AG10803 (cell line): Measurements from ENCODE around the gene TNS1.
A peak's percentile ranks its signal among the peaks of the same experiment; 100 is the strongest.

ENCODE experiments used
- DNase-seq: peaks from one replicate; pipeline ENCODE4 v3.0.0; 2010; ENCODE audit warnings: low read depth
- H3K4me3 ChIP-seq: 2 replicates; pipeline ENCODE4 v1.5.1; 2011; ENCODE audit warnings: mild to moderate bottlenecking, low read length, control low read depth
- TF ChIP-seq, protein P1 (sequence below): conservative IDR thresholded peaks from 2 replicates; pipeline ENCODE4 v1.5.1; 2011; ENCODE audit warnings: mild to moderate bottlenecking, low read length, control low read depth, inconsistent platforms

The TNS1 gene

GRCh38 chr2:217947383-217948350, 55.1 kb downstream of the TNS1 start:
- H3K4me3 ChIP-seq: no peak overlapping the region
- TF ChIP-seq, protein P1, sequence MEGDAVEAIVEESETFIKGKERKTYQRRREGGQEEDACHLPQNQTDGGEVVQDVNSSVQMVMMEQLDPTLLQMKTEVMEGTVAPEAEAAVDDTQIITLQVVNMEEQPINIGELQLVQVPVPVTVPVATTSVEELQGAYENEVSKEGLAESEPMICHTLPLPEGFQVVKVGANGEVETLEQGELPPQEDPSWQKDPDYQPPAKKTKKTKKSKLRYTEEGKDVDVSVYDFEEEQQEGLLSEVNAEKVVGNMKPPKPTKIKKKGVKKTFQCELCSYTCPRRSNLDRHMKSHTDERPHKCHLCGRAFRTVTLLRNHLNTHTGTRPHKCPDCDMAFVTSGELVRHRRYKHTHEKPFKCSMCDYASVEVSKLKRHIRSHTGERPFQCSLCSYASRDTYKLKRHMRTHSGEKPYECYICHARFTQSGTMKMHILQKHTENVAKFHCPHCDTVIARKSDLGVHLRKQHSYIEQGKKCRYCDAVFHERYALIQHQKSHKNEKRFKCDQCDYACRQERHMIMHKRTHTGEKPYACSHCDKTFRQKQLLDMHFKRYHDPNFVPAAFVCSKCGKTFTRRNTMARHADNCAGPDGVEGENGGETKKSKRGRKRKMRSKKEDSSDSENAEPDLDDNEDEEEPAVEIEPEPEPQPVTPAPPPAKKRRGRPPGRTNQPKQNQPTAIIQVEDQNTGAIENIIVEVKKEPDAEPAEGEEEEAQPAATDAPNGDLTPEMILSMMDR: no peak
- DNase-seq: no peak

DNA sequence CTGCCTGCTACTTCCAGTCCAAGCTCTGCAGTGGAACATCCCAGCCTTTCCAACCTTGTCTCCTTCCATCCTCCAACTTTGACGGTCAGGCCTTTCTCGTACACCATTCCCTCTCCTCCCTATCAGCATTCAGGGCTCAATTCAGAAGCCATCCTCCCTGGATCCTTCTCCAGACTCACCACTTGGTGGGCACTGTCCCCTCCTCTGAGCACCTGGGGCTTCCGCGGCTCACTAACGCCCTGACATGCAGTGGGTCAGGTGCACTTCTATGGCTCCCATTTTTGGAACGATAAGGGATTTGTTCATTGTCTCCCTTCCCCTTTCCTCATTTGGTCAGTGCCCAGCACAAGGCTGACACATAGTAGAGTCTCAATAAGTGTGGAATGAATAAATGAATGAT, 56.7 kb downstream of the TNS1 start:
- TF ChIP-seq, protein P1: no peak
- H3K4me3 ChIP-seq: no peak overlapping the region
- no peak for DNase-seq

DNA sequence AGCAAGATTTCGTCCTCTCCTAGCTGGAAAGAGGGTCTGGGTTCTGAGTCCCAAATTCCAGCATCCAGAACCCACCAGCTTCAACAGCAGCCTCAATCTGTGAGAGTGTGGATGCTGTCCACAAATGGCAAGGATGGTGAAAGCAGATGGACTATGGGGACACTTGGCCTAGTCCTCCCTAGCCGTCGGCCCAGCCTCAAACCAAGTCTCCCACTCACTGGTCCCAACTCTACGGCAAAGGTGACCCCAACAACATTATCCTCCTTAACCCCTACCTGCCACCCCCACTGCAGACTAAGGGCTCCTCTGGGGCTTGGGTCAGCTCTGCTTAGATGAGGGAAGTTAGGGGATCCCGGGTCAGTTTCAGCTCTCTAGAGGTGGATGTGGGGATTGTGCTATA, 57.3 kb downstream of the TNS1 start:
- no peak for DNase-seq
- TF ChIP-seq, protein P1: no peak
- no peak overlapping the region for H3K4me3 ChIP-seq

DNA sequence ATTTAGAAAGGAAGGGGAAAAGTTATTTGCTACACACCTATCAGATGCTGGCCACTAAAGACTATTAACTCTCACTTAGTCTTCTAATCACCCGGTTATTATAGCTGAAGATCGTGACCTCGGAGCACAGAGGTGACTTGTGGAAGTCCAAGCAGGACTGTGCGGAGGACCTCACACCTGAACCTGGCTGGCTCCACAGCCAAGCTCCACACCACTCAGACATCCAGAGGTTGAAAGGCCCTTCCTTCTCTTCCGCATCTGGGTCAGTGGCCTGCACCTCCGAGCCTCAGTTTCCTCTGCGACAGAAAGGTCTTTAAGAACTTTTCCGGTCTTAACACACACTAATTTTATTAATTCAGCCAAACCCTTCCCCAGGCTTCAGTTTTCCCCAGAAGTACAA, 57.9 kb downstream of the TNS1 start:
- DNase-seq: no peak
- TF ChIP-seq, protein P1: no peak
- no peak overlapping the region for H3K4me3 ChIP-seq

DNA sequence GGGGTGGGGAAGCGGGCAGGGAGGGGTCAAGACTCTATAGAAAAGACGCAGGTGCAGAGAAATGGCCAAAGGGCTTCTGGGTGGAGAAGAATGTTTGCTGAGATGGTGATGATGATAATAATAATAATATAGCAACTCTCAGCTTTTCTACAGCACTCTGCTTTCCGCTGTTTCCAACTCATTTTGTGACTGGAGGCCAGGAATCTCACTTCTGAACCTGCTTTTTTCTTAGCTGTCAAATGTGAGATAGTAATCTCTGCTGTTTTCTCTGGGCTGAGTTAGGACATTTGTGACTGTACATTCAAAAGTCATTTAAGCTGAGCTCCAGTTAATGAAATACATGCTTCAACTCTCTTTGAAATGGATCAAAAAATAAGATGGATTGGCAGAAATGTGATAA, 58.4 kb downstream of the TNS1 start:
- TF ChIP-seq, protein P1: no peak
- H3K4me3 ChIP-seq: peak overlapping the region; percentile 92

DNA sequence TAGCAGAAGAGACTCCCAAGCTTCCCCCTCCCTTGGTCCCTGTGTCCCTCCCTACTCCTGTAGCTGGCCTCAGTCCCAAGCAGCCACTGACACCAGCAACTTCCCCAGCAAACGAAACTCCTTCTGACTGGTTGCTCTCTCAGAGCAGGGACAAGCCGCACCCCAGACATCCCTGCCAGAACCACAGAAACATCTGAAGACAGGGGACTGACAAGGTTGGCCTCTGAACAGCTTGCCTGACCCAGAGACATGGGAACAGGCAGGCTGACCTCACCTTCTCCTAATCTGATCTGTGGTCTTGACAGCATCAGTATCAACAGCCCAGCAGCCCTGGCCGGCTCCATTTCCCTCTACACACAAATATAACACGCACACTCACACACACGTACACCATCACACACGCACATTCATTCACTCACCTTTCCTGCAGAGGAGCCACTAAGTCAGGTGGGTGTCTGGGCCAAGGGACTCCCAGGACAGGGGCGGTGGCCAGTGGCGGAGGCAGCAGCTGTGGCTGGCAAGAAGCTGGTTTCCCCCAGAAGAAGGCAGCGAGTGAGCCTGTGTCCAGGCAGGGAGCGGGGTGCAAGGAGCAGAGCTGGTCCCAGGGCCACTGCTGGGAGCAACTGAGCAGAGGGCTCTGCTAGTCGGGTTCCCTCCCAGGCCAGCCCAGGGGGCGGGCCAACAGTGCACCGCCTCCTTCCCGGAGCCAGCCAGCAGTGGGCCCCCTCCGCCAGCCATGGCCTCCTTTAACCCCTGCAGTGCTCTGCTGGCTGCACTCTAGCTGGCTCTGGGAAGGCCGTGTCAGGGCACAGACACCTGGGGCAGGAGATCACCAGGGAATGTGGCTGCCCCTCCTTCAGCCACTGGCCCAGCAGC, 59.1 kb downstream of the TNS1 start:
- DNase-seq: peak; percentile 62
- TF ChIP-seq, protein P1: peak; percentile 17; the same call in 1 of the 2 replicates
- peak overlapping the region; percentile 92 for H3K4me3 ChIP-seq

More for the DNA sequence above, 58.4 kb downstream of the TNS1 start:
- DNase-seq: no peak
